ENCODE data around the gene PLCG1. TPM values are rescaled to one million over a fixed set of nuclear protein-coding genes. Genes with fewer than 3 reads are reported as not detected.

Gene PLCG1
- total RNA-seq, 1 experiment from 2014 or later, result 33.2 TPM

GRCh38 chr20:41201760-41202159 is 64.4 kb downstream of the PLCG1 start:
- intact Hi-C loops (cut with micrococcal nuclease), result no loop called here
- Mint-ChIP-seq H3K27me3 (ENCODE audit: insufficient read depth, unreplicated experiment) (no peaks in the 10 kb centered on the region), H3K4me1 (ENCODE audit: insufficient read depth, unreplicated experiment) (no peaks in the 10 kb centered on the region), H3K27ac (ENCODE audit: low read depth, unreplicated experiment) (no peak overlapping the region), H3K4me3 (ENCODE audit: unreplicated experiment) (no peak overlapping the region), H3K9me3 (ENCODE audit: unreplicated experiment) (peaks cover 9% of the 10 kb centered on the region), H3K36me3 (ENCODE audit: insufficient read depth, unreplicated experiment) (peaks cover 32% of the 10 kb centered on the region)
- ChIA-PET CTCF (interaction anchor here (0.6 to 3.5 kb wide), 7 partner anchors 9 to 992 kb away, joined by 3 to 13 read pairs (median 3); no protein-coding TSS in a partner anchor), POLR2A (interaction anchor here (0.6 to 1.9 kb wide), 4 partner anchors 9 to 140 kb away, joined by 3 to 7 read pairs (median 3); no protein-coding TSS in a partner anchor)
- DNase-seq (ENCODE audit: unreplicated experiment), result no peak
- no peak for TF ChIP-seq CTCF (IDR thresholded peaks at IDR 0.05; ENCODE audit: unreplicated experiment)
- BruUV-seq (replicated peaks), result no TSS peak

GRCh38 chr20:41202426-41202825 is 65.1 kb downstream of the PLCG1 start:
- CTCF ChIA-PET, result interaction anchor here (0.6 to 3.5 kb wide), 4 partner anchors 30 to 499 kb away, joined by 3 to 13 read pairs (median 7); no protein-coding TSS in a partner anchor
- H3K9me3 Mint-ChIP-seq (ENCODE audit: unreplicated experiment), result peaks cover 9% of the 10 kb centered on the region
- no peak for TF ChIP-seq CTCF (IDR thresholded peaks at IDR 0.05; ENCODE audit: unreplicated experiment)
- no peak for DNase-seq (ENCODE audit: unreplicated experiment)
- POLR2A ChIA-PET, result interaction anchor here (0.7 to 1.9 kb wide), 4 partner anchors 10 to 139 kb away, joined by 3 to 7 read pairs (median 3); no protein-coding TSS in a partner anchor
- H3K4me3 Mint-ChIP-seq (ENCODE audit: unreplicated experiment), result no peak overlapping the region
- BruUV-seq (replicated peaks), result no TSS peak
- H3K27me3 Mint-ChIP-seq (ENCODE audit: insufficient read depth, unreplicated experiment), result no peaks in the 10 kb centered on the region
- intact Hi-C loops (cut with micrococcal nuclease), result no loop called here
- H3K4me1 Mint-ChIP-seq (ENCODE audit: insufficient read depth, unreplicated experiment), result no peaks in the 10 kb centered on the region
- H3K27ac Mint-ChIP-seq (ENCODE audit: low read depth, unreplicated experiment), result no peak overlapping the region
- H3K36me3 Mint-ChIP-seq (ENCODE audit: insufficient read depth, unreplicated experiment), result peaks cover 32% of the 10 kb centered on the region

- POLR2A ChIA-PET, result interaction anchor here (0.8 to 1.1 kb wide), 2 partner anchors 17 to 21 kb away, joined by 3 to 4 read pairs; no protein-coding TSS in a partner anchor
- DNase-seq (ENCODE audit: unreplicated experiment), result no peak
- Mint-ChIP-seq H3K4me1 (ENCODE audit: insufficient read depth, unreplicated experiment) (no peaks in the 10 kb centered on the region), H3K36me3 (ENCODE audit: insufficient read depth, unreplicated experiment) (peaks cover 24% of the 10 kb centered on the region), H3K4me3 (ENCODE audit: unreplicated experiment) (no peak overlapping the region), H3K9me3 (ENCODE audit: unreplicated experiment) (peaks cover 6% of the 10 kb centered on the region), H3K27ac (ENCODE audit: low read depth, unreplicated experiment) (no peak overlapping the region), H3K27me3 (ENCODE audit: insufficient read depth, unreplicated experiment) (no peaks in the 10 kb centered on the region)
- BruUV-seq (replicated peaks), result no TSS peak
- intact Hi-C loops (cut with micrococcal nuclease), result no loop called here
- CTCF ChIA-PET, result interaction anchor here (0.6 to 3.5 kb wide), 6 partner anchors 21 to 137 kb away, joined by 3 to 13 read pairs (median 8); partner anchors contain the start of gene LPIN3
- no peak for TF ChIP-seq CTCF (IDR thresholded peaks at IDR 0.05; ENCODE audit: unreplicated experiment)
These were observed 66.3 kb downstream of the PLCG1 start for GRCh38 chr20:41203660-41204059.

- intact Hi-C loops (cut with micrococcal nuclease), result no loop called here
- TSS peak; percentile 19 for BruUV-seq (replicated peaks)
- H3K9me3 Mint-ChIP-seq (ENCODE audit: unreplicated experiment), result no peaks in the 10 kb centered on the region
- H3K36me3 Mint-ChIP-seq (ENCODE audit: insufficient read depth, unreplicated experiment), result peaks cover 19% of the 10 kb centered on the region
- CTCF ChIA-PET, result interaction anchor here (0.7 to 2.1 kb wide), 4 partner anchors 13 to 136 kb away, joined by 3 to 9 read pairs (median 4); partner anchors contain the start of gene LPIN3
- no peaks in the 10 kb centered on the region for H3K4me1 Mint-ChIP-seq (ENCODE audit: insufficient read depth, unreplicated experiment)
- H3K27ac Mint-ChIP-seq (ENCODE audit: low read depth, unreplicated experiment), result no peak overlapping the region
- no peaks in the 10 kb centered on the region for H3K27me3 Mint-ChIP-seq (ENCODE audit: insufficient read depth, unreplicated experiment)
- no peak overlapping the region for H3K4me3 Mint-ChIP-seq (ENCODE audit: unreplicated experiment)
- DNase-seq (ENCODE audit: unreplicated experiment), result no peak
- TF ChIP-seq CTCF (IDR thresholded peaks at IDR 0.05; ENCODE audit: unreplicated experiment), result no peak
- POLR2A ChIA-PET, result interaction anchor here (0.9 kb wide), 1 partner anchor 9 kb away, joined by 6 read pairs; no protein-coding TSS in a partner anchor
These were observed 67.2 kb downstream of the PLCG1 start for GRCh38 chr20:41204304-41205265.
